GM12874 (cell line): ENCODE results near the gene MYO1E.

Experiments
- TF ChIP-seq, protein P1 (sequence below): IDR thresholded peaks from 2 replicates; pipeline ENCODE4 v1.5.1; 2011; ENCODE audit warnings: low read depth, mild to moderate bottlenecking, control low read depth, low read length, moderate library complexity; ENCODE audit not compliant: insufficient read depth

Gene MYO1E

DNA sequence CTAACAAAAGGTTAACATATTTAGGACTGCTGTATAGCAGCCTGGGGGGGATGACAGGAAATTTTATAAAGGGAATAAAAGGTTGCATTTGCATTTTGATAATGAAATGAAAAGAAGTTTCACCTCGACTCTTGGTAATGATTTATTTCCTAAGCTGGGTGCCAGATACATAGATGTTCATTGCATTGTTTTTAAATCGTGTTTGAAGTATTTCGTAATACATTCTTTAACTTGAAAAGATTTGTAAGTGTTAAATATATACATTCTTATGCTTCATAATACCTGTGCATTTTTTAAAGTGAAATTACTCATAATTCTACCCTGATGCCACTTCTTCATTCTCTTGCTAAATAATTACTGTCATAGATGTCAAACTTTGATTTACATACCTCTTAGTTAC lies 143.2 kb downstream of the MYO1E start:
- TF ChIP-seq, protein P1, sequence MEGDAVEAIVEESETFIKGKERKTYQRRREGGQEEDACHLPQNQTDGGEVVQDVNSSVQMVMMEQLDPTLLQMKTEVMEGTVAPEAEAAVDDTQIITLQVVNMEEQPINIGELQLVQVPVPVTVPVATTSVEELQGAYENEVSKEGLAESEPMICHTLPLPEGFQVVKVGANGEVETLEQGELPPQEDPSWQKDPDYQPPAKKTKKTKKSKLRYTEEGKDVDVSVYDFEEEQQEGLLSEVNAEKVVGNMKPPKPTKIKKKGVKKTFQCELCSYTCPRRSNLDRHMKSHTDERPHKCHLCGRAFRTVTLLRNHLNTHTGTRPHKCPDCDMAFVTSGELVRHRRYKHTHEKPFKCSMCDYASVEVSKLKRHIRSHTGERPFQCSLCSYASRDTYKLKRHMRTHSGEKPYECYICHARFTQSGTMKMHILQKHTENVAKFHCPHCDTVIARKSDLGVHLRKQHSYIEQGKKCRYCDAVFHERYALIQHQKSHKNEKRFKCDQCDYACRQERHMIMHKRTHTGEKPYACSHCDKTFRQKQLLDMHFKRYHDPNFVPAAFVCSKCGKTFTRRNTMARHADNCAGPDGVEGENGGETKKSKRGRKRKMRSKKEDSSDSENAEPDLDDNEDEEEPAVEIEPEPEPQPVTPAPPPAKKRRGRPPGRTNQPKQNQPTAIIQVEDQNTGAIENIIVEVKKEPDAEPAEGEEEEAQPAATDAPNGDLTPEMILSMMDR, result no peak

- TF ChIP-seq, protein P1, result no peak
Observed at GRCh38 chr15:59229015-59229414, 143.7 kb downstream of the MYO1E start.

- TF ChIP-seq, protein P1, result no peak
Observed at GRCh38 chr15:59227021-59227420, 145.7 kb downstream of the MYO1E start.

DNA sequence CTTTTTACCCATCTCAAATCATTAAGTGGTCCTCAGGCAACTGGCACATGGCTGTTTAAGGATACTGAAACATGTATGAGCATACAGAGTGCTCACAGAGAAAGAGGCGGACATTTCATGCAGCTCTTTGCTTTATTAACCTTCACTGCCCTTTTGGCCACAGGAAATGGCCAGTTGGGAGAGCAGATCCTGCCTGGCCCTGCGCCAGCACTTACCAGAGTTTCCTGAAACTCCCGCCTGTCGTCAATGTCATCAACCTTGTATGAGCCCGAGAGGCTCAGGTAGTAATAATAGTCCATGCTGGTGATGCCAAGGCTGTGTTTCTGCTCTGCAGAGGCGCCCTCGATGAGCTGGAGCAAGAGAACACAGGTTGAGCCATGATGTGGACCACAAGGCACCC lies 148.2 kb downstream of the MYO1E start:
- TF ChIP-seq, protein P1, result no peak

- TF ChIP-seq, protein P1, result no peak
Observed at GRCh38 chr15:59223736-59224135, 148.9 kb downstream of the MYO1E start.

DNA sequence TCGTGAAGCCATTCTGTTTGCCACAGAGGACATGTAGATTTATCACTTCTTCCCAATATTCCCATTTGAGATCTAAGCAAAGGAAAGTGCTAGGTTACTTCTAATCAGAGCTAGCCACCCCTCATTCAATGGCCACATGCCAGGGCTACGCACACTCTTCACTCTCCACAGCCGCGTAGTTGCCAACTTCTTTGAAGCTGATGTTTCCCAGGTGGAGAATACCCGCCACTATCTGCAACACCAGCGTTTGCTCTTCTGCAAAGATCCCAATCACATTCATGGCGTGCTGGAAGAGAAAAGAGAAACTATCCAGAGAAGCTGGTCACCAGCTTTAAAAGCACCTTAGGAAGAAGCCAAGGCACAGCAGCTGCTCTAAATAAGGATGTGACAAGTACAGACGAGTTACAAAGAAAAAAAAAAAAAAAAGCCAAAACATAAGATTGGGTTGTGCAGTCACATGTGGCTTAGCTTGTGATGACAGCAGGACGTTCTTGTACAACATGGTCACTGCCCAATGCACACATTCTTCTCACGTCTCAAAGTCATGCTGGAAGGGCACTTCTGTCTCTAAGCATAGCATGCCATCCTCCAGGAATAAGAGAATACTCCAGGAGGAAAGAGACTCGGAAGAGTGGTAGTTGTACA lies 149.6 kb downstream of the MYO1E start:
- TF ChIP-seq, protein P1, result no peak

DNA sequence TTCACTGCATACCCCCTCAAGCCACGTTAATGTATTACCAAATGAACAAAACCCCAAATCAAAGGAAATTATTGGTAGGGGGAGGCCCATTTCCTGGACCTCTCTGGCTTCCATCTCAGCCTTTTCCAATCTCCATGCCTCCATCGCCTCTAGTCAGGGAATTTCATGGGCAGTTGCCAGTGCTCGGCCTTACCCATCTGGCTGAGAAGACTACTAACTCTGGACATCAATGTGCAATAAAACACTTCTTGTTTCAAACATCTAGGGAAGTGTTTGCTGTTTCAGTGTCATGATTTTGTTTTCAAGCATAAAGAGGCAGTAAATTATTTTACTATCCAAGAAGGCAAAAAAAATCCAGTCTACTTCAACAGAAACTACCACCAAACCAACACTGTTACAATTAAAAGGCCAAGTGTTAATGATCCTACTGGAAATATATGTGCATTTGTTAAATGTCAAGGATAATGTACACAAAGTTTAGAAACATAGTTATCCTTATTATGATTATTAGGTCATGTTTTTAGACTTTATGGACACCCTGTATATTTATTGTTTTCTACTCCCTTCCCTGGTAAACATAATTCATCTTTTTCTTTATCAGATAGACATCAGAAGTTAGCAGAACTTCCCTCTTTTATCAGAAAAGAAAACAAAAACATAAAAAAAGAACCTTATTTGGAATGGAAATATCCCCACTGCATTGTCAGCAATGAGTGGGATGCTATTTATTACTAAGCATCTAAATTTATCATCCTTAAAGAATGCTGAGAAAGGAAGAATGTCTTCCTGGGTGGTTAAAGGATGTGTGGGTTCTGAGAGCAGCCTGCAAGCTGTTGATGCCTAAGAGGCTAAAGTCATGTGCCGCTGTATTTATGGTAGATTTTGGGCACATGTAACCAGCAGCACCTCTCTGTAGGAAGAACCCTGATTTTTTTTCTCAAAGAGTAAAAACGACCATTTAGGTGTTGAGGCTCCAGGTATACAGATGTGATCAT lies 150.9 kb downstream of the MYO1E start:
- TF ChIP-seq, protein P1, result no peak
